ENCODE data around the gene GPR158.

DNA sequence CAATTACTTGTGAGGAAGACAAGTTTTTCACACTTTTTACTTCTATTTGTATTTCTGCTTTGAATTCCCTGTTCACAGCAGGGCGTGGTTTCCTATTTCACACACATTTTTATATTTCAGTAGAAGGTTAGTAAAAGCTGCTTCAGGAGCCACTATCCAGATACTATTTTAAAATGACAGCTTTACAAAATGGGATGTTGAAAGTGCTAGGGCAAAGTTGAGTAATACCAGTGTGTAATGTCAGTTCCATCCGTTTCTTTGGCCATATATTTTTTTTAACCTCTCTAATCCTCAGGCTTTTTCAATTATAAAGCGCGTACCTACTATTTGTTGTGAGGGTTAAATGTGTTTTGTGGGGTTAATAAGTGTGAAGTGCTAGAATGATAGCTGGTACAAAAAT, 276.6 kb downstream of the GPR158 start:
- TF ChIP-seq POLR2A (IDR thresholded peaks at IDR 0.05; ENCODE audit: low read depth, low read length): no peak
- no peak for TF ChIP-seq POLR2AphosphoS5 (IDR thresholded peaks at IDR 0.05; ENCODE audit: low read depth, low read length)

All from GM12892 (cell line).